IPS DF 4.7 (cell line): ENCODE data around the gene C1RL.

Experiments
- DNase-seq: peaks from one replicate; pipeline ENCODE4 v3.0.0-alpha.2; 2013; ENCODE audit warnings: low spot score; ENCODE audit errors: extremely low read depth

Gene C1RL

GRCh38 chr12:7092986-7093460 is 16.0 kb downstream of the C1RL start:
- no peak for DNase-seq

GRCh38 chr12:7092229-7092985 is 16.6 kb downstream of the C1RL start, which contains the start of gene C1R:
Gene C1R (minus strand): TSS chr12:7092445. CDS start chr12:7092388, 57 bp downstream.
- DNase-seq = no peak

GRCh38 chr12:7091660-7092228 is 17.3 kb downstream of the C1RL start:
- no peak for DNase-seq

GRCh38 chr12:7091171-7091570 is 17.8 kb downstream of the C1RL start:
- no peak for DNase-seq

- no peak for DNase-seq
Observed at GRCh38 chr12:7090222-7090998, 18.6 kb downstream of the C1RL start.

- no peak for DNase-seq
Observed at GRCh38 chr12:7089196-7089871, 19.7 kb downstream of the C1RL start.

- no peak for DNase-seq
Observed at GRCh38 chr12:7083125-7083524, 25.9 kb downstream of the C1RL start.

GRCh38 chr12:7081037-7081436 is 28.0 kb downstream of the C1RL start:
- DNase-seq = no peak

GRCh38 chr12:7079826-7080125 is 29.2 kb downstream of the C1RL start:
- no peak for DNase-seq

GRCh38 chr12:7078163-7078562 is 30.9 kb downstream of the C1RL start:
- no peak for DNase-seq

- DNase-seq = no peak
Observed at GRCh38 chr12:7076493-7076892, 32.5 kb downstream of the C1RL start.

GRCh38 chr12:7075939-7076338 is 33.1 kb downstream of the C1RL start:
- DNase-seq = no peak

GRCh38 chr12:7075518-7075917 is 33.5 kb downstream of the C1RL start:
- DNase-seq = no peak

GRCh38 chr12:7073946-7074345 is 35.1 kb downstream of the C1RL start:
- DNase-seq = no peak

GRCh38 chr12:7072554-7072953 is 36.5 kb downstream of the C1RL start:
- no peak for DNase-seq

- DNase-seq = no peak
Observed at GRCh38 chr12:7072035-7072434, 37.0 kb downstream of the C1RL start.

GRCh38 chr12:7069386-7069785 is 39.6 kb downstream of the C1RL start:
- no peak for DNase-seq

- no peak for DNase-seq
Observed at GRCh38 chr12:7068994-7069346, 40.0 kb downstream of the C1RL start.

GRCh38 chr12:7068240-7068993 is 40.6 kb downstream of the C1RL start:
- no peak for DNase-seq

- no peak for DNase-seq
Observed at GRCh38 chr12:7067096-7067495, 41.9 kb downstream of the C1RL start.

- no peak for DNase-seq
Observed at GRCh38 chr12:7066596-7066995, 42.4 kb downstream of the C1RL start.
